Measurements from ENCODE around the gene NPRL2.

Gene NPRL2

GRCh38 chr3:50327943-50328691 lies 22.5 kb downstream of the NPRL2 start, which contains the start of gene TUSC2:
TUSC2 (minus strand) TSS chr3:50328223; CDS start chr3:50328099, 124 bp downstream.
- H3K4me3 ChIP-seq (ENCODE audit: low read depth, low read length) = peak within 1 kb of the TSS; percentile 88
- no peak for TF ChIP-seq CTCF (IDR thresholded peaks at IDR 0.05; ENCODE audit: low read depth, low read length)
- DNase-seq (ENCODE audit: low read depth, low spot score) = peak; percentile 96
- in situ Hi-C loops (cut with HindIII; ENCODE audit: low sequenced_read_pairs) = no loop called here

GRCh38 chr3:50327129-50327528 lies 23.4 kb downstream of the NPRL2 start:
- H3K4me3 ChIP-seq (ENCODE audit: low read depth, low read length) = peak overlapping the region; percentile 88
- no peak for DNase-seq (ENCODE audit: low read depth, low spot score)
- in situ Hi-C loops (cut with HindIII; ENCODE audit: low sequenced_read_pairs) = no loop called here
- no peak for TF ChIP-seq CTCF (IDR thresholded peaks at IDR 0.05; ENCODE audit: low read depth, low read length)

DNA sequence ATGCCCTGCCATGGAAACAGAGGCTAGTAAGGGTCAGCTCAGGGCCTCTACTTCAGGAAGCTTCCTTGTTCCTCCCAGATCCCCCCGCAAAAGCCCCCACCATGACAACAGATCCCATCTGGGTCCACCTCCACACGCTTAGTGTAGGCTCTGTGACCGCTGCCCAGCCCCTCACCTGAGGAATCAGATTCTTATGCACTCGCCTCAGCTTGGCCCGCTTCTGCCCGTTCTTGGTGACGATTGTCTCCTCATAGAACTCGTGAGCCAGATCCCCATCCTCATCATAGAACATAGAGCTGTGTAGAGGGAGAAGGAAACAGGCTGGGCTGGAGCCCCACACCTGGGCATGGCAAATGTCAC lies 24.4 kb downstream of the NPRL2 start:
- no peak for DNase-seq (ENCODE audit: low read depth, low spot score)
- H3K4me3 ChIP-seq (ENCODE audit: low read depth, low read length) = no peak overlapping the region
- in situ Hi-C loops (cut with HindIII; ENCODE audit: low sequenced_read_pairs) = no loop called here

DNA sequence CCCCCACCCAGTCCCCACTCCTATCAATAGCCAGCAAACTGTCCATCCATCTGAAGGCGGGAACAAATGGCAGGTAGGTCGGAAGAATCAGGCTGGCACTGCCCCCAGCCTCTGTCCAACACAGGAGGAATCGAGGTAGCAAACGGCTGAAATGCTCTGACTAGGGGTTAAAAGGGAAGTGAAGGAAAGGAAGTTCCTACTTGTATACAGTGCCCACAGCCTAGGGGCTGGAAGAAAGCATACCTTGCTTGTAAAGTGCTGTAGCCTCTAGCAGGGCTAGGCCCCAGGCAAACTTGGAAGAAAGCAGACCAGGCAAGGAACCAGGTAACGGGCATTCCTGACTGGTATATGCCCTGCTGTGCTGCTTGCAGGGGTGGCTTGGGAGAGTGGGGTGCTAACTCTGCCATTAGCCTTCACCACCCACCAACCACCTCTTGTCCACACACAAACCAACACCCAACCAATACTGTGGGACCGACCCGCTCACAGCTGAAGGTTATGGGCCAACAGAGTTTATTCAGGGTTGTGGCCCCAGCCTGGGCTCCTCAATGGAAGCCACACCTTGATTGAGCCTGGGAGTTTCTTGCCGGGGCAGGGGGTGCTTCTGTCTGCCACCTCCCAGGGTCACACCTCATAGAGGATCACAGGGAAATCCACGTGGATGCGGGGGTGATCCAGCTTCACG lies 24.9 kb downstream of the NPRL2 start:
- no peak overlapping the region for H3K4me3 ChIP-seq (ENCODE audit: low read depth, low read length)
- DNase-seq (ENCODE audit: low read depth, low spot score) = no peak
- TF ChIP-seq CTCF (IDR thresholded peaks at IDR 0.05; ENCODE audit: low read depth, low read length) = no peak
- in situ Hi-C loops (cut with HindIII; ENCODE audit: low sequenced_read_pairs) = no loop called here

More for the DNA sequence above, 24.4 kb downstream of the NPRL2 start:
- TF ChIP-seq CTCF (IDR thresholded peaks at IDR 0.05; ENCODE audit: low read depth, low read length) = no peak

- DNase-seq (ENCODE audit: low read depth, low spot score) = no peak
- in situ Hi-C loops (cut with HindIII; ENCODE audit: low sequenced_read_pairs) = no loop called here
- H3K4me3 ChIP-seq (ENCODE audit: low read depth, low read length) = no peak overlapping the region
- TF ChIP-seq CTCF (IDR thresholded peaks at IDR 0.05; ENCODE audit: low read depth, low read length) = no peak
Measured at GRCh38 chr3:50325113-50325480, 25.5 kb downstream of the NPRL2 start.

- peak; percentile 73 for DNase-seq (ENCODE audit: low read depth, low spot score)
- no peak overlapping the region for H3K4me3 ChIP-seq (ENCODE audit: low read depth, low read length)
- peak; percentile 94 for TF ChIP-seq CTCF (IDR thresholded peaks at IDR 0.05; ENCODE audit: low read depth, low read length)
- in situ Hi-C loops (cut with HindIII; ENCODE audit: low sequenced_read_pairs) = no loop called here
Measured at GRCh38 chr3:50324351-50325112, 26.0 kb downstream of the NPRL2 start.

Data from astrocyte of the spinal cord (primary cell).